GM12878 (cell line): ENCODE results near the gene EBF3. TPM values are rescaled to one million over a fixed set of nuclear protein-coding genes. Genes with fewer than 3 reads are reported as not detected.

Experiments
- ATAC-seq: fragments of 200-7000 bp; cut with Tn5 transposase; 3 replicates; pipeline ENCODE4 v1.9.1; 2020; ENCODE audit warnings: mild to moderate bottlenecking, moderate library complexity
- BruUV-seq: library from RNA; stranded (reverse); fragments of 400-500 nt; replicated peaks from 2 replicates; lab custom pipeline; 2021; lab: Mats Ljungman, UMichigan
- CTCF ChIA-PET: fragments of 300-600 bp; sonication (Branson Sonifier 250); formaldehyde crosslinking; extraction: SDS; loops from one replicate; lab custom pipeline; 2021; ENCODE audit warnings: inconsistent platforms; lab: Yijun Ruan, JAX
- POLR2A ChIA-PET: fragments of 350-600 bp; formaldehyde crosslinking; extraction: SDS; loops from one replicate; lab custom pipeline; 2021; ENCODE audit warnings: inconsistent platforms; lab: Charles Lee
- RAD21 ChIA-PET: fragments of 300-600 bp; sonication (Branson Sonifier 250); formaldehyde crosslinking; loops from one replicate; lab custom pipeline; 2023; ENCODE audit warnings: antibody characterized with exemption; ENCODE audit not compliant: unreplicated experiment; lab: Charles Lee
- SMC1A ChIA-PET: fragments of 300-600 bp; sonication (Branson Sonifier 250); formaldehyde crosslinking; loops from one replicate; lab custom pipeline; 2023; ENCODE audit not compliant: unreplicated experiment, uncharacterized antibody; lab: Charles Lee
- DNase-seq: peaks from one replicate; pipeline ENCODE4 v3.0.0-alpha.2; 2011; ENCODE audit warnings: low read depth, low spot score
- FAIRE-seq: peaks from 3 replicates; lab custom pipeline; 2011; peaks lifted over from hg19 to GRCh38; lab: Jason Lieb, UNC
- H2AFZ ChIP-seq: 2 replicates; pipeline ENCODE4 v1.6.0; 2011; ENCODE audit warnings: low read depth, low read length, control low read depth; ENCODE audit not compliant: control insufficient read depth
- H3K27ac ChIP-seq: 2 replicates; pipeline ENCODE4 v1.5.1; 2011; ENCODE audit warnings: control low read depth; ENCODE audit not compliant: control insufficient read depth, insufficient read depth
- H3K27me3 ChIP-seq, 2 experiments: replicated peaks in 1 of 2; 2 replicates each; pipeline versions ENCODE4 v1.6.0 to v1.6.1; 2011; ENCODE audit warnings: low read length in 1 of 2; ENCODE audit not compliant: control insufficient read depth in 2 of 2, insufficient read depth in 2 of 2
- H3K36me3 ChIP-seq, 2 experiments: 2 replicates each; pipeline ENCODE4 v1.5.1; 2011; ENCODE audit warnings: low read length in 1 of 2; ENCODE audit not compliant: control insufficient read depth in 2 of 2, insufficient read depth in 2 of 2
- H3K4me1 ChIP-seq: 2 replicates; pipeline ENCODE4 v1.6.1; 2011; ENCODE audit warnings: mild to moderate bottlenecking, low read length, moderate library complexity, mixed read lengths; ENCODE audit not compliant: control insufficient read depth, insufficient read depth
- H3K4me2 ChIP-seq: 2 replicates; pipeline ENCODE4 v1.6.0; 2011; ENCODE audit warnings: control low read depth; ENCODE audit not compliant: control insufficient read depth, insufficient read depth
- H3K4me3 ChIP-seq: fragments of 200-600 bp; sonication (generic); 2 replicates; pipeline ENCODE4 v1.5.1; 2016
- H3K79me2 ChIP-seq: 2 replicates; pipeline ENCODE4 v1.6.0; 2011; ENCODE audit warnings: low read length; ENCODE audit not compliant: control insufficient read depth, insufficient read depth
- H3K9ac ChIP-seq: 2 replicates; pipeline ENCODE4 v1.8.0; 2011; ENCODE audit warnings: low read length, control low read depth, mixed read lengths; ENCODE audit not compliant: control insufficient read depth, insufficient read depth
- H3K9me3 ChIP-seq: replicated peaks from 3 replicates; pipeline ENCODE4 v1.5.1; 2011; ENCODE audit warnings: mild to moderate bottlenecking, low read length; ENCODE audit not compliant: control insufficient read depth, insufficient read depth
- H4K20me1 ChIP-seq: 2 replicates; pipeline ENCODE4 v1.6.0; 2011; ENCODE audit not compliant: control insufficient read depth, insufficient read depth
- E2F8 ChIP-seq: fragments of 450-650 bp; IDR thresholded peaks from 2 replicates; pipeline ENCODE4 v1.6.1; 2018; ENCODE audit warnings: mild to moderate bottlenecking, low read depth, moderate library complexity; ENCODE audit not compliant: partially characterized antibody
- JUND ChIP-seq: IDR thresholded peaks from 2 replicates; pipeline ENCODE4 v1.6.1; 2012; ENCODE audit warnings: low read depth, mild to moderate bottlenecking, low read length, improper control_type of control experiment, moderate library complexity
- WGBS: methylation state at CpG from one replicate; pipeline ENCODE4 v1.1.6; 2016; ENCODE audit warnings: low lambda C conversion rate; ENCODE audit not compliant: insufficient replicate concordance, insufficient coverage; ENCODE audit errors: missing lambda C conversion rate; 5-methylcytosine and 5-hydroxymethylcytosine counted together
- in situ Hi-C: fragments of 300-500 bp; cut with MboI; formaldehyde crosslinking; loops from 9 replicates; pipeline ENCODE4 v1.14.3; 2018; ENCODE audit warnings: mixed read lengths
- intact Hi-C: fragments of 100-400 bp; cut with micrococcal nuclease; formaldehyde crosslinking; loops from one replicate; pipeline ENCODE4 v1.14.2; 2022; ENCODE audit not compliant: unreplicated experiment
- polyA plus RNA-seq, 11 experiments: library from polyadenylated mRNA; depleted of rRNA in 4 of 11; unstranded in 6 of 11; stranded (reverse) in 5 of 11; fragments of >200 nt; fragmentation: Nextera tagmentation in 4 of 11; fragmentation: Illumina TruSeq in 1 of 11; extraction: Ambion mirVana in 4 of 11; extraction: Trizol in 1 of 11; gene quantifications; 1 replicate in 1 of 11; 2 replicates in 10 of 11; pipeline versions ENCODE4 v1.2.1 to v1.2.3, GENCODE V29; 2011 to 2016; ENCODE audit warnings: inconsistent platforms in 2 of 11, missing spikeins in 2 of 11, low read depth in 1 of 11
- total RNA-seq, 4 experiments: library from RNA; depleted of rRNA in 3 of 4; stranded (reverse); fragments of >200 nt in 3 of 4; fragmentation: Illumina TruSeq in 1 of 4; extraction: Trizol in 1 of 4; gene quantifications; 2 replicates each; pipeline versions ENCODE4 v1.2.1 to v1.2.3, GENCODE V29; 2013 to 2021

Gene EBF3
- total and polyA plus RNA-seq, 10 of the 15 experiments (the other 5 are each of a cell fraction or from before 2014, with no cell fraction given) = not detected

GRCh38 chr10:129844216-129844766, 119.8 kb downstream of the EBF3 start (continued):
- TF ChIP-seq E2F8 = no peak

- Histone ChIP-seq H4K20me1 (no peaks in the 10 kb centered on the region), H3K27me3 (no peaks in the 10 kb centered on the region), H3K9ac (no peak overlapping the region), H3K27ac (no peak overlapping the region), H3K79me2 (no peaks in the 10 kb centered on the region), H3K4me3 (no peak overlapping the region), H3K4me2 (no peak overlapping the region), H3K9me3 (no peaks in the 10 kb centered on the region), H3K36me3 (no peaks in the 10 kb centered on the region), H3K4me1 (no peaks in the 10 kb centered on the region), H2AFZ (no peak overlapping the region)
- in situ Hi-C loops = no loop called here
- intact Hi-C loops = no loop called here
- no peak for FAIRE-seq
- no peak for DNase-seq
- TF ChIP-seq E2F8 (no peak), JUND (no peak)
- ChIA-PET SMC1A (no interaction called here), RAD21 (no interaction called here), POLR2A (no interaction called here), CTCF (no interaction called here)
- no peak for ATAC-seq
- no TSS peak for BruUV-seq
- WGBS = 53% methylated on average over 12 of the region's 12 CpGs
Measured at GRCh38 chr10:129843702-129844101, 120.4 kb downstream of the EBF3 start.
